PFSK-1 (cell line): ENCODE results near the gene PCA3.

Experiments
- POLR2AphosphoS5 ChIP-seq: IDR thresholded peaks from 2 replicates; pipeline ENCODE4 v1.6.1; 2012; ENCODE audit warnings: low read depth, mild to moderate bottlenecking, control low read depth, low read length, moderate library complexity
- SIN3A ChIP-seq: IDR thresholded peaks from 2 replicates; pipeline ENCODE4 v1.6.1; 2012; ENCODE audit warnings: mild to moderate bottlenecking, low read length, moderate library complexity, borderline replicate concordance; ENCODE audit not compliant: insufficient read depth
- TAF1 ChIP-seq: IDR thresholded peaks from 2 replicates; pipeline ENCODE4 v1.6.1; 2012; ENCODE audit warnings: low read length, control low read depth, borderline replicate concordance; ENCODE audit not compliant: insufficient read depth
- TF ChIP-seq, protein P1 (sequence below), 2 experiments: IDR thresholded peaks; 2 replicates each; pipeline versions ENCODE4 v1.6.1 to v1.8.0; 2011 to 2012; ENCODE audit warnings: low read depth in 2 of 2, low read length in 2 of 2, control low read depth in 1 of 2, inconsistent platforms in 1 of 2, mild to moderate bottlenecking in 1 of 2, moderate library complexity in 1 of 2; ENCODE audit not compliant: insufficient read depth in 1 of 2

DNA sequence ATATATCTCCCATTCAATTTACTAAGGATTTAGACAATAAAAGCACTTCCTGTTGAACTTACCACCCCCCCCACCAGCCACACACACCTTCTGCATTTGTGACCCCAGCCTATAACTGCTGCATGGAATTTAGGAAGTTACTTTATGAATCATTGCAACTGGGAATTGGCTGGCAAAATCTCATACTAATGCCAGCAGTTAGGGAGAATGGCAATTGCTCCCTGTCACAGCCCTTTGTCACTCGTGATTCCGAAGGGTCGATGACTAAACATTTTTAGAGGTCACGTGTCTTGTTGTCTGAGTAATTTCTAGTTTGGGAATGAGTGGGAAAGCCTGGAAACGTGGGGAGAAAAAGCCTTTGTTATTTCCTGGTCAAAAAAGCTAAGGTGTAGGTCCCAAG is 46.6 kb upstream of the PCA3 start:
- no peak for TF ChIP-seq POLR2AphosphoS5
- TF ChIP-seq TAF1: no peak
- TF ChIP-seq, protein P1, sequence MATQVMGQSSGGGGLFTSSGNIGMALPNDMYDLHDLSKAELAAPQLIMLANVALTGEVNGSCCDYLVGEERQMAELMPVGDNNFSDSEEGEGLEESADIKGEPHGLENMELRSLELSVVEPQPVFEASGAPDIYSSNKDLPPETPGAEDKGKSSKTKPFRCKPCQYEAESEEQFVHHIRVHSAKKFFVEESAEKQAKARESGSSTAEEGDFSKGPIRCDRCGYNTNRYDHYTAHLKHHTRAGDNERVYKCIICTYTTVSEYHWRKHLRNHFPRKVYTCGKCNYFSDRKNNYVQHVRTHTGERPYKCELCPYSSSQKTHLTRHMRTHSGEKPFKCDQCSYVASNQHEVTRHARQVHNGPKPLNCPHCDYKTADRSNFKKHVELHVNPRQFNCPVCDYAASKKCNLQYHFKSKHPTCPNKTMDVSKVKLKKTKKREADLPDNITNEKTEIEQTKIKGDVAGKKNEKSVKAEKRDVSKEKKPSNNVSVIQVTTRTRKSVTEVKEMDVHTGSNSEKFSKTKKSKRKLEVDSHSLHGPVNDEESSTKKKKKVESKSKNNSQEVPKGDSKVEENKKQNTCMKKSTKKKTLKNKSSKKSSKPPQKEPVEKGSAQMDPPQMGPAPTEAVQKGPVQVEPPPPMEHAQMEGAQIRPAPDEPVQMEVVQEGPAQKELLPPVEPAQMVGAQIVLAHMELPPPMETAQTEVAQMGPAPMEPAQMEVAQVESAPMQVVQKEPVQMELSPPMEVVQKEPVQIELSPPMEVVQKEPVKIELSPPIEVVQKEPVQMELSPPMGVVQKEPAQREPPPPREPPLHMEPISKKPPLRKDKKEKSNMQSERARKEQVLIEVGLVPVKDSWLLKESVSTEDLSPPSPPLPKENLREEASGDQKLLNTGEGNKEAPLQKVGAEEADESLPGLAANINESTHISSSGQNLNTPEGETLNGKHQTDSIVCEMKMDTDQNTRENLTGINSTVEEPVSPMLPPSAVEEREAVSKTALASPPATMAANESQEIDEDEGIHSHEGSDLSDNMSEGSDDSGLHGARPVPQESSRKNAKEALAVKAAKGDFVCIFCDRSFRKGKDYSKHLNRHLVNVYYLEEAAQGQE (IDR thresholded peaks at IDR 0.05; ENCODE audit: insufficient read depth in 1 of 2, low read depth in 2 of 2, low read length in 2 of 2): no peak
- TF ChIP-seq SIN3A: no peak
